ENCODE measurements around the gene TRMT1.

DNA sequence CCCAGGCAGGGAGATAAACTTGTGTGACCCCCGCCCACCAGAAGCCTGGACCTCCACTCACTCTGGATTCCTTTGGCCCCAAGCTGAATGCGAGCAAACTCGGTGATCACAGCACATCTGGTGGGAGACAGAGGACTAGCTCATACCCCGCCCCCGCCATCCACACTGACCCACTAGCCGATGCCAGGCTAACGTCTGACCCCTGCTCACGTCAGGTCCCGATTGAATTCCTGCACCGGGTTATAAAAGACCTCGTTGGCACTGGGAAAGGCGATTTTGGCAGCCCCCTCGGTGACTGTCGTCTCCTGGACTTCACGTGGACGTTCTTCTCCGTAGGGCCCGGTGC is 631 bp downstream of the TRMT1 start:
- no peak for TF ChIP-seq CTCF (conservative IDR thresholded peaks at IDR 0.05)
- TF ChIP-seq ZFX (IDR thresholded peaks at IDR 0.05): no peak

Data from C4-2B (cell line).